ENCODE results near the gene L3MBTL4.

Gene L3MBTL4

DNA sequence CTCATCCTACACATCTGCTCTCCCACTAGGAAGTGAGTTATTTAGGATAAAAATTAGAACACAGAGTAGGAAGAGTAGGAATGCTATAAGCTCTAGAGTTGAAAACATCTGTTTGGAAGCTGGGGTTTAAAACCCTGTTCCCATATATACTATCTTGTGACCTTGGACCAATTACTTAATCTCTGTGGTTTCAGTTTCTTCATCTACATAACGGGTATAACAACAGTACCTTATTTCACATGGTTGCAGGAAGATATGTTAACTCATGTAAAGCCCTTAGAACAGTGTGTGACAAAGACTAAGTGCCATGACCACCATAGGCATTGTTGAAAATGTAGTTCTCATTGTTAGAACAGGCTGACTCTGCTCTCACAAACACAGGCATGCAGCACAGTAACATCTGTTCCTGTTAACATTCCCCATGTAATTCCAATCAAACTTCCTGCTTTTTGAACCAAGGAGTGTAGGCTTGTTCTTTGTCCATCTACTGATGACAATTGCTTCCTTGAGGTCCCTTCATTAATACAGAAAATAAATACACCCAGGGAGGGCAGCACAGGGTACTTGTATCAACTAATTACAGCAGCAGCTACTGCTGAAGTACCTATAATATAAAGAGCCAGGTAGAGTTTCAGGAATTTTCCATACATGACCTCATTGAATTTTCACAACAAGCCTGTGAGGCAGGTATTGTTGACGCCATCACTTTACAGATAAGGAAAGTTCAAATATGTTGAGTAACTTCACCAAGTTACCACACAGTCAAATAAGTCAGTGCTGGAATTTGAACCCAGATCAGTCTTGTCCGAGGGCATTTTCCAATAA is 204.2 kb downstream of the L3MBTL4 start:
- no peak overlapping the region for H3K4me3 ChIP-seq (ENCODE audit: low read depth, low read length)
- DNase-seq (ENCODE audit: low read depth), result no peak
- TF ChIP-seq, protein P1, sequence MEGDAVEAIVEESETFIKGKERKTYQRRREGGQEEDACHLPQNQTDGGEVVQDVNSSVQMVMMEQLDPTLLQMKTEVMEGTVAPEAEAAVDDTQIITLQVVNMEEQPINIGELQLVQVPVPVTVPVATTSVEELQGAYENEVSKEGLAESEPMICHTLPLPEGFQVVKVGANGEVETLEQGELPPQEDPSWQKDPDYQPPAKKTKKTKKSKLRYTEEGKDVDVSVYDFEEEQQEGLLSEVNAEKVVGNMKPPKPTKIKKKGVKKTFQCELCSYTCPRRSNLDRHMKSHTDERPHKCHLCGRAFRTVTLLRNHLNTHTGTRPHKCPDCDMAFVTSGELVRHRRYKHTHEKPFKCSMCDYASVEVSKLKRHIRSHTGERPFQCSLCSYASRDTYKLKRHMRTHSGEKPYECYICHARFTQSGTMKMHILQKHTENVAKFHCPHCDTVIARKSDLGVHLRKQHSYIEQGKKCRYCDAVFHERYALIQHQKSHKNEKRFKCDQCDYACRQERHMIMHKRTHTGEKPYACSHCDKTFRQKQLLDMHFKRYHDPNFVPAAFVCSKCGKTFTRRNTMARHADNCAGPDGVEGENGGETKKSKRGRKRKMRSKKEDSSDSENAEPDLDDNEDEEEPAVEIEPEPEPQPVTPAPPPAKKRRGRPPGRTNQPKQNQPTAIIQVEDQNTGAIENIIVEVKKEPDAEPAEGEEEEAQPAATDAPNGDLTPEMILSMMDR (IDR thresholded peaks at IDR 0.05; ENCODE audit: insufficient read depth, low read depth, low read length, missing control alignments), result no peak

DNA sequence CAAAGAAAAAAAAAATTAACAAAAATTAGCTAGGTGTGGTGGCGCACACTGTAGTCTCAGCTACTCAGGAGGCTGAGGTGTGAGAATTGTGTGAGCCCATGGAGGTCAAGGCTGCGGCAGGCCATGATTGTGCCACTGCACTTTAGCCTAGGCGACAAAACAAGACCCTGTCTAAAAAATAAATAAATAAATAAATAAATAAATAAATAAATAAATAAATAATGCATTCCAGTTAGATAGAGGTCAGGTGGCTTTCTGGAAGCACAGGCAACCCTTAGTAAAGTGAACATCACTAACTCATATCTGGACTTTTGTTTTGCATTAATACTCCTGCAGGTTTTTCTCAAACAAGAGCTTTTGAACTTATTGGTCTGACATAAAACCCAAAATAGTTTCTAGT is 206.8 kb downstream of the L3MBTL4 start:
- DNase-seq (ENCODE audit: low read depth), result no peak
- no peak overlapping the region for H3K4me3 ChIP-seq (ENCODE audit: low read depth, low read length)
- TF ChIP-seq, protein P1 (IDR thresholded peaks at IDR 0.05; ENCODE audit: insufficient read depth, low read depth, low read length, missing control alignments), result no peak

DNA sequence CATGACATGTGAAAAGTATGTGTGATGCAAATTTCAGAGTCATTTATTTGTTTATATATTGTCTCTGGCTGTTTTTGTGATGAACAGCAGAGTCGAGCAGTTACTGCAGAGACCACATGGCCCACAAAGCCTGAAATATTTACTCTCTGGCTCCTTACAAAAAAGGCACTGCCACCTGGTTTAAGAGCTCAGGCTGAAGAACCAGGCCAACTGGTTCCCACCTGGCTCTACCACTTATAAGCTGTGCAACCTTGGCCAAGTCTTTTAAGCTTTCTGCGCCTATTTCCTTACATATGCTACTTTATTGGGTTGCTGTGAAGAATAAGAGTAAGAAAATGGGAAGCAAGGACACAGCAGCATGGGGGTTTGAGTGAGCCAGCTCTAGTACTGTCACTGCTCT is 207.6 kb downstream of the L3MBTL4 start:
- no peak for DNase-seq (ENCODE audit: low read depth)
- H3K4me3 ChIP-seq (ENCODE audit: low read depth, low read length), result no peak overlapping the region
- TF ChIP-seq, protein P1 (IDR thresholded peaks at IDR 0.05; ENCODE audit: insufficient read depth, low read depth, low read length, missing control alignments), result no peak

DNA sequence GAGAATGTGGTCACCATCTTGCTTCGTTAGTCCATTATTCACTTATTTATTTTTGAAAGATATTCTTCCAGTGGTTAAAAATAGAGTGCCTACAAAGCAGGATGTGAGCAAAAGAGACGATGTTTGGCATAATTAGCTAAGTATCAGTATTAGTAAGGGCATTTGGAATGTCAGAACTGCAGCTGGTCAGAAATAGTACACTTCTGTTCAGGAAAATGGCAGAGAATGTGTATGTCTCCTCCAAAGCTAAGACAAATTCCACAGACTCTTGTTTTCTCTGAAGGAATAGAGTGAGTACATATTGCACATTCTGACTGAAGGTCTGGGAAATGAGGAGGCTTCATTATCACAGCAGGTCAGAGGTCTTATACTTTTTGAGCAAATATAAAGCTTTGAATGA is 209.0 kb downstream of the L3MBTL4 start:
- TF ChIP-seq, protein P1 (IDR thresholded peaks at IDR 0.05; ENCODE audit: insufficient read depth, low read depth, low read length, missing control alignments), result no peak
- DNase-seq (ENCODE audit: low read depth), result no peak
- H3K4me3 ChIP-seq (ENCODE audit: low read depth, low read length), result no peak overlapping the region

DNA sequence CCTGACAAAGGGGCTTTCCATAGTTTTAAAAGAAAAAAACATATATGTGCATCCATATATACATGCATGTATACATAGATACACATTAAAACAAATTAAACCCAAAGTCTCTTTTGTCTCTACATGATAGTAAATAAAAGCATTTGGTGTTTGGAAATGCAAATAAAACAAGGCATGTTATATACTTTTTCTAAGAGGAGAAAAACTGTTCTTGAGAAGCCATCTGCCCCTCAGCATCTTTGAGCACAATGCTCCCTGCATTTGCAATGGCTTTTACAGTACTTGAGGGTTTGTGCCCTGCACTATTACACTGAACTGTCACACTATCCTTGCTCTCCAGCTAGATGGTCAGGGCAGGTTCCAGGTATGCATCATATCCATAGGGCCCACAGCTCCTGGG is 210.2 kb downstream of the L3MBTL4 start:
- TF ChIP-seq, protein P1 (IDR thresholded peaks at IDR 0.05; ENCODE audit: insufficient read depth, low read depth, low read length, missing control alignments), result no peak
- H3K4me3 ChIP-seq (ENCODE audit: low read depth, low read length), result no peak overlapping the region
- DNase-seq (ENCODE audit: low read depth), result no peak

DNA sequence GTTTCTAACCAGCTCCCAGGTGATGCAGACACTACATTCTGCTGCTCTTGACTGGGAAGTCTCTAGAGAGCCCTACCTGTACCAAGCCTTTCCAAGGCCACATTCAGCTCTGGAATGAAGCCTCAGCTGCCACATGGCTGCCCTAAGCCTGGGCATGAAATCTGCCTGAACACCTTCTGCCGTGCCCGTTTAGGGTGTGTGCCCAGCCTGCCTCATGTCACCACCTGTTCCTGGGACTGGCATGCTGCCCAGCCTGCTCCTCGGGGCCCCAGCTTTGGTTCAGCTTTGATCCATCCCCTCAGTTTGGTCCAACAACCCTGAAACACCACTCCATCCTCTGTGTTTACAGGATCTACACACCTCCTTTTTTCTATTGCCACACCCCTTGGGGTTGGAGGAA is 210.9 kb downstream of the L3MBTL4 start:
- no peak overlapping the region for H3K4me3 ChIP-seq (ENCODE audit: low read depth, low read length)
- TF ChIP-seq, protein P1 (IDR thresholded peaks at IDR 0.05; ENCODE audit: insufficient read depth, low read depth, low read length, missing control alignments), result no peak
- DNase-seq (ENCODE audit: low read depth), result no peak

DNA sequence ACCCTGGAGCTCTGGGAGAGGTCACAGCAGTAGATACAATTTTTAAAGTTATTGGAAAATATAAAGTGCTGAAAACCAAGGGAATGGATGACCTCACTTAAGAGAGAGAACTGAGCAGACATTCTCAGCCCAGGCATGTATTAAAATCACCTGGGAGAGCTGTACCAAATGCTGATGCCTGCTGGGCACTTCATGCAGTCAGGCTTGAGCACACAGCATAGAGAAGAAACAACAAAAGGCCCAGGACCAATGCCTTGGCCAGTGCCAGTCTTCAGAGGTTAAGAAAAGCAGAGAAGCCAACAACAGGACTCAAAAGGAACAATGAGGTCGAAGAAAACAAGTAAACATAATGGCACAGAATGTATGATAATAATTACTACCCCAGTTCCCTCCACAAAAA is 211.8 kb downstream of the L3MBTL4 start:
- TF ChIP-seq, protein P1 (IDR thresholded peaks at IDR 0.05; ENCODE audit: insufficient read depth, low read depth, low read length, missing control alignments), result no peak
- no peak for DNase-seq (ENCODE audit: low read depth)
- H3K4me3 ChIP-seq (ENCODE audit: low read depth, low read length), result no peak overlapping the region

Measured in GM12865 (cell line).